ENCODE measurements around the gene RAB28. TPM values are rescaled to one million over a fixed set of nuclear protein-coding genes. Genes with fewer than 3 reads are reported as not detected.

Gene RAB28
- total RNA-seq, 2 donors from 2014 or later = 10.9 to 14.5 TPM

DNA sequence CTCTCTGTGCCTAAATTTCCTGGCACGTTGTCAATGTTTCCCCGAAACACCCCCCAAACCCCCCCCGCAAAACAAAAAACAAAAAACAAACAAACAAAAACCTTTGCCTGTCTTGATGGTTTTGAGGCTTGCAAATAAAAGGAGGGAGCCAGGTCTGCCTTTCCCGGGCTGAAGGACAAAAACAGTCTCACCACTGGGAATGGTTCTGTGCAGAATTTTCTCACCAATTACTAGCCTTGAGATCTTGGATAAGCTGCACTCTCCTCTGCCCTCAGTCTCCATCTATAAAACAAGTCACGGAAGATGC, 44.6 kb upstream of the RAB28 start:
- WGBS, 2 donors = 6 to 9% methylated on average over 5 of the region's 5 CpGs
- TF ChIP-seq POLR2A (IDR thresholded peaks at IDR 0.05) = no peak
- TF ChIP-seq, protein P1, sequence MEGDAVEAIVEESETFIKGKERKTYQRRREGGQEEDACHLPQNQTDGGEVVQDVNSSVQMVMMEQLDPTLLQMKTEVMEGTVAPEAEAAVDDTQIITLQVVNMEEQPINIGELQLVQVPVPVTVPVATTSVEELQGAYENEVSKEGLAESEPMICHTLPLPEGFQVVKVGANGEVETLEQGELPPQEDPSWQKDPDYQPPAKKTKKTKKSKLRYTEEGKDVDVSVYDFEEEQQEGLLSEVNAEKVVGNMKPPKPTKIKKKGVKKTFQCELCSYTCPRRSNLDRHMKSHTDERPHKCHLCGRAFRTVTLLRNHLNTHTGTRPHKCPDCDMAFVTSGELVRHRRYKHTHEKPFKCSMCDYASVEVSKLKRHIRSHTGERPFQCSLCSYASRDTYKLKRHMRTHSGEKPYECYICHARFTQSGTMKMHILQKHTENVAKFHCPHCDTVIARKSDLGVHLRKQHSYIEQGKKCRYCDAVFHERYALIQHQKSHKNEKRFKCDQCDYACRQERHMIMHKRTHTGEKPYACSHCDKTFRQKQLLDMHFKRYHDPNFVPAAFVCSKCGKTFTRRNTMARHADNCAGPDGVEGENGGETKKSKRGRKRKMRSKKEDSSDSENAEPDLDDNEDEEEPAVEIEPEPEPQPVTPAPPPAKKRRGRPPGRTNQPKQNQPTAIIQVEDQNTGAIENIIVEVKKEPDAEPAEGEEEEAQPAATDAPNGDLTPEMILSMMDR (IDR thresholded peaks at IDR 0.05) = no peak
- no peak overlapping the region for H3K27ac ChIP-seq
- DNase-seq (no peak), ATAC-seq (no peak)
- intact Hi-C loops (cut with DNase I) = no loop called here
- H3K9me3 ChIP-seq = peaks cover 0 to 13% (median 0%) of the 10 kb centered on the region in 3 donors
- peaks cover 0 to 53% of the 10 kb centered on the region in 2 donors for H3K27me3 ChIP-seq
- peaks cover 22% of the 10 kb centered on the region for H3K4me1 ChIP-seq
- H3K36me3 ChIP-seq (replicated peaks in 1 of 2; ENCODE audit: insufficient read depth in 1 of 2, low read depth in 2 of 2) = no peaks in the 10 kb centered on the region
- H3K4me3 ChIP-seq = no peak overlapping the region

DNA sequence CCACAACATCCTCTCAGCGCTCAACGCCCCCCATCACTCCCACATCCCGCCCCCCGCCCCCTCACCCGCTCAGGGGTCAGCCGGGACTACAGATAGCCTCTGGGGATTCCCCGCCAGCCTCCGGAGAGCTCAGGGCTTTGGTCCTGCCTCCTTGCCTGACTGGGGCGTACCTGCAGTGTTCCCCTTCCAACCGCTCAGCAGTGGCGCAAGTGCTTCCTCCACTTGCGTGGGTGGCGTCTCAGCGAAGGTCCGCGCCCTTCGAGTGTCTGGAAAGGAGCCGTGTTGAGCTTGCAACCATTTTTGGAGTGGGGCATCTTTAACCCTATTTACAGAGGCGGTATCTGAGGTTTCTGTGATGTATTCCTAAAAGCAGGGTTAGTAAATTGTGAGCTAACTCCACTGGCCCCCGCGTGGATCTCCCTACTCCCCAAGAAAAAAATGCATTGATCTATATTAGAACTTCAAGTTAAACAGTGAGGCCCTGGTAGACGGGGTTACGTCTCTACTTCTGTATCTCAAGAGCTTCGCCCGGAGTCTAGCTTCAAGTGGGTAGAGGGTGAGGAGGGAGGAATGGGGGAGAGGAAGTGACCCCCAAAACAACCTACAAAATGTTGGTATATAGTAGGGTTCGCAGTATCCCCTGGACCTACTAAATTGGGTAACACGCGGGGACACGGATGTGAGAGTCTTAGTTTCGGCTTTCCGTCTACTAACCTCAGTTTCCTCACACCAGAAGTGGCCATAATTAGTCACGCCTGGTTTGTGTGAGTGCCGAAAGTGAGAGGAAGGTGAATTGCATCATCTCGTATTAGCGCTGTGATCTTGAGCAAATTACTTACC, 44.1 kb upstream of the RAB28 start:
- peaks cover 0 to 14% (median 0%) of the 10 kb centered on the region in 3 donors for H3K9me3 ChIP-seq
- H3K27me3 ChIP-seq = peaks cover 0 to 55% of the 10 kb centered on the region in 2 donors
- ATAC-seq (no peak), DNase-seq (no peak)
- TF ChIP-seq, protein P1 (IDR thresholded peaks at IDR 0.05) = no peak
- no peak for TF ChIP-seq POLR2A (IDR thresholded peaks at IDR 0.05)
- intact Hi-C loops (cut with DNase I) = no loop called here
- no peaks in the 10 kb centered on the region for H3K36me3 ChIP-seq (replicated peaks in 1 of 2; ENCODE audit: insufficient read depth in 1 of 2, low read depth in 2 of 2)
- H3K27ac ChIP-seq = no peak overlapping the region
- WGBS, 2 donors = 5 to 8% methylated on average over 17 to 35 of the region's 35 CpGs
- H3K4me3 ChIP-seq = no peak overlapping the region
- H3K4me1 ChIP-seq = peaks cover 23% of the 10 kb centered on the region

DNA sequence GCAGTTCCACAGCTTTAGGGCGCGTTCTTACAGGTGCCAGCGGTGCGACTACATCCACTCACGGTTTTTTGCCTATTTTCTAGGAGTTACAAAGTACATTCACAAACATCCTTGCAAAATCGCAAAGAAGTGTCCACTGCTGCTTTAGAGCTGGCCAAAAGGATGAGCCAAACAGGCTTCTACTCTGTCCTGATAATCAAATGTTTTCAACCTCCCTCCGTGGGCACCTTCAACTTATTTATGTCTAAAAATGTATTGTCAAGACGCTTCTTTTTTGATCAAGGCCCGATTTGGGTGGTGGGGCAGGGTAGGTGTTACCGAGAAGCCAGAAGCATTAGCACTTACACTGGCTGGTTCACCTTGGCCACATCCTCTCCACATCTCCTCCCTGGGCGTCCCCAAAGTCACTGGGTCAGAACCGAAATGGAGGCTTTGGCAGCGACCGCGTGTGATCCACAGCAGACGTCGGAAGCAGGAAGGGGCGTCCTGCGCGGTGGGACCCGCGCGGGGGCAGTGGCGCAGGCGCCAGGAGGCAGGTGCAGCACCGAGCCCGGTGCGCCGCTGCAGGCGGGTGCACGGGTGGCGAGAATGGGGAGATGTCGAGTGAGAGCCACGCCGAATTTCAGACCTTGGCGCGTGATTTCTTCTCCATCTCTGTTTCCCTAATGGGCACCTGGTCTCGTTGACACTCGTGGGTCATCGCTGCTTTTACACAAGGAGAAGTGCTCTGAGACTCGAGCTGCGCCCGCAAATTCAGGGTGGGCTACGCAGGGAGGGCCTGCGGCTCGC, 43.2 kb upstream of the RAB28 start:
- intact Hi-C loops (cut with DNase I) = no loop called here
- Histone ChIP-seq H3K27me3 (peaks cover 0 to 59% of the 10 kb centered on the region in 2 donors), H3K9me3 (peaks cover 0 to 14% (median 0%) of the 10 kb centered on the region in 3 donors), H3K36me3 (replicated peaks in 1 of 2; ENCODE audit: insufficient read depth in 1 of 2, low read depth in 2 of 2) (no peaks in the 10 kb centered on the region), H3K27ac (no peak overlapping the region), H3K4me1 (peaks cover 26% of the 10 kb centered on the region), H3K4me3 (no peak overlapping the region)
- no peak for TF ChIP-seq POLR2A (IDR thresholded peaks at IDR 0.05)
- TF ChIP-seq, protein P1 (IDR thresholded peaks at IDR 0.05) = no peak
- 4 to 13% methylated on average over 15 to 46 of the region's 46 CpGs for WGBS, 2 donors
- ATAC-seq (no peak), DNase-seq (no peak)

DNA sequence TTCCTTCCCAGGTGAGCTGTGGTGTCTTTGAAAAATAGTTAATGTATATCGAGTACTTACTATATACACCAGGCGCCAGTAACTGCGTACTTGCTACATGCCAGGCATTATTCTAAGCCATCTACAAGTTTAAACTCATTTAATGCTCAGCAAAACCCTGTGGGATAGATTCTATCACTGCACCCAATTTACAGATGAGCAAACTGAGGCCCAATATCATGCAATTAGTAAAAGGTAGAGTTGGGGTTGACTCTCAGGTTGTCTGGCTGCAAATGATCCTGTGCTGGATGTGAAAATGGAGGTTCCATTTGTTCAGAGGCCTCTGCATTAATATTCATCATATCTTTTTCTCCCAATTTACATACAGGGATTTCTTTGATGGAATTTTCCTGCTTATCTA, 42.5 kb upstream of the RAB28 start:
- Histone ChIP-seq H3K27me3 (peaks cover 0 to 61% of the 10 kb centered on the region in 2 donors), H3K4me1 (peaks cover 26% of the 10 kb centered on the region), H3K4me3 (no peak overlapping the region), H3K9me3 (peaks cover 0 to 14% (median 0%) of the 10 kb centered on the region in 3 donors), H3K27ac (no peak overlapping the region), H3K36me3 (replicated peaks in 1 of 2; ENCODE audit: insufficient read depth in 1 of 2, low read depth in 2 of 2) (no peaks in the 10 kb centered on the region)
- WGBS, 2 donors = 21 to 46% methylated on average over 3 of the region's 3 CpGs
- intact Hi-C loops (cut with DNase I) = no loop called here
- no peak for DNase-seq
- TF ChIP-seq POLR2A (IDR thresholded peaks at IDR 0.05) = no peak
- TF ChIP-seq, protein P1 (IDR thresholded peaks at IDR 0.05) = no peak
- ATAC-seq = no peak
